ENCODE results near the gene CPOX. TPM values are rescaled to one million over a fixed set of nuclear protein-coding genes. Genes with fewer than 3 reads are reported as not detected.
A peak's percentile ranks its signal among the peaks of the same experiment; 100 is the strongest.
"Not testable (repeated sequence)": the region's sequence is repeated elsewhere in the genome, so short reads cannot be mapped to it uniquely, and the experiment has no call there.

CPOX gene
- polyA plus RNA-seq, 4 donors = 22.2 to 28.6 (median 23.5) TPM

DNA sequence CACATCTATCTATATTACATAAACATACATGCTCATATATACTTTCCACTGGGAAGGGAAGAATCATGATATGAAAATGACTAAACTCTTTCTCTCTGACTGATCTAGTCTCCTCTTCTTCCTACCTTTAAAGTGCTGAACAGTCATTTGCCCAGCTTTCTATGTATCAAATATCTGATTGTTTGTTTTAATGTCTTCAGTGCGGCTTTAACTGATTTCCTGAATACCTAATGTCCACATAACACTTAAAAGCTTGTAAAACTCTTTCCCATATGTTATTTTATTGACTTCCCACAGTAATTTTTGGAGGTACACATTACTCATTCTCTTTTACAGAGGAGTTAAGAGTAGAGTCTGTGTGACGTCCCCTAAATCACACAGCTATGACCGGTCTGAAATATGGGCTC, 28.2 kb downstream of the CPOX start:
- DNase-seq (ENCODE audit: low read depth in 4 of 4, low spot score in 2 of 4) = no peak

DNA sequence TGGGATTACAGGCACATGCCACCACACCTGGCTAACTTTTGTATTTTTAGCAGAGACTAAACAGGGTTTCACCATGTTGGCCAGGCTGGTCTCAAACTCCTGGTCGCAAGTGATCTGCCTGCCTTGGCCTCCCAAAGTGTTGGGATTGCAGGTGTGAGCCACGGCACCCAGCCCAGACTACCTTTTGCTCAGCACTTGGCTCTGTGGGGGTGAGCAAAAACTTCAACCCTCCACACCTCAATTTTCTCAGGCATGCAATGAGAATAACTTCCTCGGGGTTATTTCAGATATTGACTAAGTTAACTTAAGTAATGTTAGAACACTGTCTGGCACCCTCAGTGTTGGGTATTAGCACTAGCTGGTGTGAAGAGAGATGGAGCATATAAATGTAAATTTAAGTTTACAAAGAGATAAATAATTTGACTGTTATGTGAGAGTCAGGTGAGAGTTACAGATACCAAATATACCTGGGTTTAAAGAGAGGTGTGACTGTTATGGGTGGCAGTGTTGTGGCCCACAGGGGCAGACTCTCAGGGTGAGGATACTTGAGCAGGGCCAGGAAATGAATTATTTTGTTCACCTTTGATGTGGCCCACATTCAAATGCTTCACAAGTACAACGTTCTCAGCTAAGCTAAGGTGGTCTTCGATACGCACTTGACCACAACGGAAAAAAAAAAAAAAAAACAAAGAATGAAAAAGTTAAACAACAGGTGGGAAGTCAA, 29.0 kb downstream of the CPOX start:
- DNase-seq (ENCODE audit: low read depth in 4 of 4, low spot score in 2 of 4) = no peak

GRCh38 chr3:98563661-98564281, 29.6 kb downstream of the CPOX start:
- DNase-seq (ENCODE audit: low read depth in 4 of 4, low spot score in 2 of 4) = no peak

GRCh38 chr3:98561727-98562521, 31.5 kb downstream of the CPOX start:
- DNase-seq (ENCODE audit: low read depth in 4 of 4, low spot score in 2 of 4) = no peak

DNA sequence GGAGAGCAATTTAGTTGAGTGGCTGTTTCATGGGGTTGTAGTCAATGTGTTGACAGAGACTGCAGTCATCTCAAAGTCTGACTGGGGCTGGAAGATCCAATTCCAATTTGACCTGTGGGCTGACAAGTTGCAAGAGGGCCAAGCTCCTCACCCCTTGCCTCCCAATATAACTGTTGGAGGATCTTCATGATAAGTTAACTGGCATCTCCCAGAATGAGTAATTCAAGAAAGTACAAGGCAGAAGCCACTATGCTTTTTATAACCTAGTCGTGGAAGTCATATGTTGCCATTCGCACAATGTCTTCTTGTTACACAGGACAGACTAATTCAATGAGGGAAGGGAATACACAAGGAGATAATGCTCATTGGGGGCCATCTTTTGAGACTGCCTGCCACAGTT, 32.5 kb downstream of the CPOX start:
- DNase-seq (ENCODE audit: low read depth in 4 of 4, low spot score in 2 of 4) = no peak

- not testable (repeated sequence) for DNase-seq (ENCODE audit: low read depth in 4 of 4, low spot score in 2 of 4)
Observed at GRCh38 chr3:98559769-98560168, 33.6 kb downstream of the CPOX start.

DNA sequence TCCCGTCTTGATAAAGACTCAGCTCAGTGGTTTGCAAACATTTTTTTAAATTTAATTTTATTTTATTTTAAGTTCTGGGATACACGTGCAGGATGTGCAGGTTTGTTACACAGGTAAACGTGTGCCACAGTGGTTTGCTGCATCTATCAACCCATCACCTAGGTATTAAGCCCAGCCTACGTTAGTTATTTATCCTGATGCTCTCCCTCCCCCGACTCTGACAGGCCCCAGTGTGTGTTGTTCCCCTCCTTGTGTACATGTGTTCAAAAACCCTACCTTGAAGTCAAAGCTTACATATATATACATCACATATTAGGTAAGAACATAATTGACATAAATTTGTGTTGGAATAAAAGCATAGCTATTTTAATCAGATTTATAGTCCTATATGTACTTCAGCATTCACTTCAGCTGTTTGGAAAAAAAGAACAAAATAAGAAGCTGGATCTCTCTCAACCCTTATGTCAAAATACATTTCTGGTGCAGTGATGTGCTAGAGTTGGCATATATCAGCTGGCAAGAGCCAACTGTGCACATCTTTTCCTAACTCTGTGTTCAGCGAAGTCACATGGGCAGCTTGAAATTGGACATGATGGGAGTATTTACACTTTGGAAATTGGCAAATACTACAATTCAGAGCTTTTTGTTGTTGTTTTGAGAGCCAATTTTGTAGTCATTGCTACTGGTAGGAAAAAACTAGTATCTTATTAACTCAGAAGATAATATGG, 35.1 kb downstream of the CPOX start:
- no peak for DNase-seq (ENCODE audit: low read depth in 4 of 4, low spot score in 2 of 4)

DNA sequence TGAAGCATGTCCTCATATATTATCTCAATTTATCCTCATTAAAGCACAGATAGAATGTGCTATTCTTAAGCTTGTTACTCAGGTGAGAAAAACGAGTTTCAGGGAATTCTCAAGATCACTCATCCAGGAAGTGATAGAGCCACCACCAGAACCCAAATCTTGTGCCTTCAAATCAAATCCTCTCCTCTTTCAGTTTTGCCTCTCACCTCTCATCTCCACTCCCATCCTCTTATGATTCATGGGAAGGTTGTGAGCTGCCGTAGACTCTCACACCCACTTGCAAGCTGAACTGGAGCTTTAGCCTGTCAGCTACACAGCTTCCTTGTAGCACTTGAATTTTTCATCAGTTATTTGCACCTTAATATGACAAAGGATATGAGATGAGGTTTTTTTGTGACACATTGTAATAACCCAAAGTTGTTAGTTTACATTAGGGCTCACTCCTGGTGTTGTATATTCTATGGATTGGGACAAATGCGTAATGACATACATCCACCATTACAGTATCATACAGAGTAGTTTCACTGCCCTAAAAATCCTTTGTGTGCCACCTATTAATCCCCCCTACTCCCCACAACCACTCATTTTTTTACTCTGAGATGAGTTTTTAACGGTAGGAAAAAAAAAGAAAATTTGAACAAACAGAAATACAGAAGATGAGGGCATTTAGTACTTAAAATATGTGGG, 35.9 kb downstream of the CPOX start:
- DNase-seq (ENCODE audit: low read depth in 4 of 4, low spot score in 2 of 4) = no peak

DNA sequence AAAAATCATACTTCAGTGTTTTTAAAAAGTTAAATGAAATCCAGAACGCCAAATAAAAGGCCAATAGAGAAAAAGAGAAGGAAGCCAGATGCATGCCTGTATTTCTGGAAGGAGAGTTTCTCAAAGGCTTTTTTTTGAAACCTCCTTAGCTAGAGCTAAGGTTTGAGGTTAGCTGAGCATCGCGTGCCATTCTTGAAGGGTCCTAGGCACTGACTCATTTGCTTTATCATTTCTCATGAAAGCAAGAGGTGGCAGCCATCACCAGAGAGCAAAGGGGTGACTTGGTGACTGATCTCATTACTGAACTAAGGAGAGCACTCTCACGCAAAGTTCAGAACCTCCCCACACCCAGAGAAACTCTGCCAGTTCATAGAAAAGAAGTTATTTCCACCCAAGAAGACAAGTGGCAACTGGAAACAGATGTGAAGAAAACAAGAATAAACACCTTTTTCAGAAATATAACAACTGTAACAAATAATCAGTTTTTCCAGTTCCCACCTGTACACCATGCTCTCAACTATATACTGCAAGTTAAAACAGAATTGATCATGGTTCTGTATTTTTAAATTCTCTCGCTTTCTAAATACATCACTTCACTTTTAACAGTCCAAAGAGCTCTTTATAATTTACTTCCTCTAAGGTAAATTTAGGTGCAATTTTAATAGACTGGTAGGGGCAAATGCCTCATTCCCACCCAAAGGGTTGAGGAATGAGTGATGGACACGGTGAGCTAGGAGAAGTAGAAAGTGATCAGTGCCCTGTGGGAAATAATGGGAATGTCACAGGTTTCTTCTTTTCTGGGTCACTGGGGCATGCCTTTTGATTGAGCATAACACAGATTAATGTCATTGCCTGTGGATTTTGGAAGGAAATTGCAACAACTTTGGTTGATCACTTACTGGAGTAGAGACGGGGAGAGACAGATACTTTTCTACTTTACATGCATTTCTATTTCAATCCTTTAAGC, 37.0 kb downstream of the CPOX start:
- no peak for DNase-seq (ENCODE audit: low read depth in 4 of 4, low spot score in 2 of 4)

- DNase-seq (ENCODE audit: low read depth in 4 of 4, low spot score in 2 of 4) = no peak
Observed at GRCh38 chr3:98555025-98555379, 38.4 kb downstream of the CPOX start.

- no peak for DNase-seq (ENCODE audit: low read depth in 4 of 4, low spot score in 2 of 4)
Observed at GRCh38 chr3:98554580-98554979, 38.8 kb downstream of the CPOX start.

DNA sequence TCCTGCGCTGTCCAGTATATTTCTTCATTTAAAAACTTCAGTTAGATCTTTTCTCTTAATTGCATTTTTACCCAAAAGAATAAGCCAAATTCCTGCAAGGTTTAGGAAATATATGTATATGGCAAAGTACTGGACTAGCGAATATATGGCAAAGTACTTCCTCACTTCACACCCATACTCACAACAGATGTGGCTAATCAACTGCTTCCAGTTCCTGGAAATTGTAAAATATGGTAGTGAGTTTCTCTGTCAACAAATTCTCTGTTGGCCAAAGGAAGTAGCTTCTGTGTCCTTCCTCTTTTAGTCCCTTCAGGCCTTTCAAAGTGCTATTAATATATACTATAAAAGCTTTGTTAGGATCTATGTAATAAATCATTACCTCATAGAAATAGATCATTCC, 39.7 kb downstream of the CPOX start:
- DNase-seq (ENCODE audit: low read depth in 4 of 4, low spot score in 2 of 4) = peak in 2 of 4 donors; percentile 21 to 24

GRCh38 chr3:98553021-98553563, 40.3 kb downstream of the CPOX start:
- DNase-seq (ENCODE audit: low read depth in 4 of 4, low spot score in 2 of 4) = no peak

DNA sequence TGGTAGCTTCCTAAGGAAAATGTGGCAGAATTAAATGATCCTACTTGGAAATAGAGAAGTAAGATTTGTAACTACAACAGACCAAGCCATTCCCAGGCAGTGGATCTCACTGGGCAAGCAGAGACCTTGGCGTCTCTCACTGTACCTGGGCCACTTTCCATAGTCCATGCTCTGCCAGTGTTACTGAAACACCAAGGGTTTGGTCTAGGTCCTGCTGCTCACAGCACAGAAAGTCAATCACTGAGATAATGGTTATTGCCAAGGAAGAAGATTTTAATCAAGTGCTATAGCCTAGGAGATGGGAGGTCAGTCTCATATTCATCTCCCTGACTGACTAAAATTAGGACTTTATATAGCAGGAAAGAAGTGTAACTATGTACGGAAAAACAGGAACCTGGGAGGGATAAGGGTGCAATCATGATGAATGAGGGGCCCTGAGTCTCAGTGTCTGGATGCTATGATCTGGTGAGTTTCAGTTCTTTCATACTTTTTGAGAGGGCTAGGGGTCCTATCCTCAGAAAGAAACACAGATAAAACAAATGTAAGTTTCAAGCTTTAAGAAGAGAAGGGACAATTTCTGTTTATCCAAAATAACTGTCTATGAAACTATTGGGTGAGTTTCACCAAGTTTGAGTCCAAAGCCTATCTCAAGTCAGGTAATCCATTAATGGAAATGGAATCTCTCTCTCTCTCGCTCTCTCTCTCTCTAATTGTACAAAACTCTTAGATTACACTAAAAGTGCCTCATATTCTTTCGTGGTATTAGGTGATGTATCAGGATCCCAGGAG, 41.0 kb downstream of the CPOX start:
- no peak for DNase-seq (ENCODE audit: low read depth in 4 of 4, low spot score in 2 of 4)

DNA sequence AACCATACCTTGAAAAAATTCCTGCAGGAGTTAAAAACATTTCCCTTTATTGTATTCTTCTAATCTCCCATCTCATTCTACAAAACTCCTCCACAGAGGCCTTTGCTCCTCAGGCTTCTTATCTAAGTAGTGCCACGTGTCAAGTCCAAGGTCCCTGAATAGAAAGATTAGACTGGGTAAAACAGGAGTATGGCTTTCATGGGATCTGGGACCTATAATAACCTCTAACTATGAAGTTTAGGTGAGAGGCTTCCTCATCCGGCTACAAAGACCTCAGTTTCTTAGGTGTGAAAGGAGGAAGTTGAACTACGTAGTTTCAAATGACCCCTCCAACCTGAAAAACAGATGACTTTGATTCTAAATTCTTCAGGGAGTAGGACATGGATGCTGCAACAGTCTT, 41.7 kb downstream of the CPOX start:
- DNase-seq (ENCODE audit: low read depth in 4 of 4, low spot score in 2 of 4) = no peak

- DNase-seq (ENCODE audit: low read depth in 4 of 4, low spot score in 2 of 4) = no peak
Observed at GRCh38 chr3:98551236-98551635, 42.2 kb downstream of the CPOX start.

DNA sequence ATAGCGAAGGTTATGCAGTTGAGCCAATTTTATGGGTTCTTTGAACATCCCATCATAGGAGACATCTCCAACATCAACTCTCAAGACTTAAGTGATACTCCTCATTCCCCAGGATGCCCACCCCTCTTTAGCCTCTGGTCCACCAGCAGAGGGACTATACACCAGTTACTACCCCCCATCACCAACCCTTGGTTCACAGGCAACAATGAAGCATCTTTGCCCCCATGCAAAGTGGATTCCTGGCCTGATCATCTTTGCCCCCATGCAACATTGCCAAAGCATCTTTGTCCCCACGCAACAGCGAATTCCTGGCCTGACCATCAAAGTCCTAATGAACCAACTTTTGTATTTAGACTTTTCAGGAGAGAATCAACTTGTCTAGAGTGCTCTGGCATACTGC, 42.6 kb downstream of the CPOX start:
- no peak for DNase-seq (ENCODE audit: low read depth in 4 of 4, low spot score in 2 of 4)

DNA sequence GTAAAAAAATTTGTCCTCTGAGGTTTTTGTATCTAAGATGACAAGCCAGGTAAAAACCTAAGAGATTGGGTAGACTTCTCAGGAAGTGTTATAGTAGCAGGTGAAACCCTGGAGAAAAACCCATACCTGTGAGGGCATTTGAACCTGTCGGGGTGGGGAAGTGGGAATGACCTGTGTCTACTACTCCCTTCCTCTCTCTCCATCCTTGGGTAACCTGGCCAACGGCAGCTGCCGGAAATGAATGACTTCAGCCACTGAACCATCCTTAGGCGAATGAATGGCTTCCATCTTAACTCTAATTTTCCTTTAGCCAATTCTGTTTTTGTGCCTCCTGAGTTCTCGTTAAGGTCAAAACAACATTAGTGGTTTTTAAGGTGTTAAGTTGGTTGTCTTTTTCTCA, 44.9 kb downstream of the CPOX start:
- DNase-seq (ENCODE audit: low read depth in 4 of 4, low spot score in 2 of 4) = no peak

Measured in left renal cortex interstitium (tissue), 4 donors.